ENCODE data around the gene NCKIPSD. TPM values are rescaled to one million over a fixed set of nuclear protein-coding genes. Genes with fewer than 3 reads are reported as not detected.

The NCKIPSD gene
- total and polyA plus RNA-seq, 2 donors (not counting 3 experiments of a cell fraction or from before 2014, with no cell fraction given), result 12.8 to 19.1 TPM

- no peaks in the 10 kb centered on the region for H3K9me3 ChIP-seq (replicated peaks; ENCODE audit: control insufficient read depth, insufficient read depth, low read length)
- ChIA-PET POLR2A (no interaction called here), CTCF (no interaction called here)
- TF ChIP-seq FOS (IDR thresholded peaks at IDR 0.05; ENCODE audit: borderline replicate concordance, insufficient read depth, low read length) (no peak), MYC (IDR thresholded peaks at IDR 0.05; ENCODE audit: low read depth, low read length) (no peak), GATA2 (IDR thresholded peaks at IDR 0.05; ENCODE audit: insufficient read depth, insufficient read length, low read depth, low read length) (no peak), EZH2 (IDR thresholded peaks at IDR 0.05; ENCODE audit: borderline replicate concordance, low read depth, low read length, severe bottlenecking) (no peak), POLR2AphosphoS5 (IDR thresholded peaks at IDR 0.05; ENCODE audit: insufficient read depth, low read depth, low read length) (no peak), CTCF (IDR thresholded peaks at IDR 0.05; ENCODE audit: extremely low read depth in 1 of 2, insufficient read depth in 1 of 2, low read depth in 1 of 2, low read length in 2 of 2) (no peak), JUN (IDR thresholded peaks at IDR 0.05; ENCODE audit: borderline replicate concordance, insufficient read depth, insufficient read length, low read depth) (no peak), MAX (IDR thresholded peaks at IDR 0.05; ENCODE audit: insufficient read depth, insufficient read length) (no peak)
- H3K4me1 ChIP-seq (ENCODE audit: control insufficient read depth, extremely low read depth, insufficient read depth, low read length), result peaks cover 3% of the 10 kb centered on the region
- no peak overlapping the region for H2AFZ ChIP-seq (ENCODE audit: low read depth, low read length)
- dilution Hi-C loops (cut with MboI; ENCODE audit: extremely low pct_ligation_motif_present, low sequenced_read_pairs) (no loop called here), intact Hi-C loops (cut with micrococcal nuclease) (no loop called here)
- H3K4me2 ChIP-seq (ENCODE audit: insufficient read depth, low read length), result no peak overlapping the region
- H3K36me3 ChIP-seq (ENCODE audit: control insufficient read depth in 2 of 2, extremely low read depth in 1 of 2, insufficient read depth in 2 of 2, low read length in 2 of 2), result peaks cover 0 to 41% of the 10 kb centered on the region in 2 experiments
- H3K79me2 ChIP-seq (ENCODE audit: control insufficient read depth, insufficient read depth, low read length), result no peaks in the 10 kb centered on the region
- H3K27ac ChIP-seq (ENCODE audit: insufficient read depth, low read depth, low read length), result no peak overlapping the region
- no peaks in the 10 kb centered on the region for H3K9me1 ChIP-seq (replicated peaks; ENCODE audit: control insufficient read depth, extremely low read depth, insufficient read depth, low read length)
- H3K9ac ChIP-seq (replicated peaks; ENCODE audit: extremely low read depth, insufficient read depth, low read length), result no peak overlapping the region
- no TSS peak for BruUV-seq (replicated peaks)
- no peaks in the 10 kb centered on the region for H3K27me3 ChIP-seq (ENCODE audit: control insufficient read depth in 2 of 2, insufficient read depth in 2 of 2, low read length in 2 of 2)
- FAIRE-seq, result no peak
- H3K4me3 ChIP-seq (replicated peaks in 1 of 3; ENCODE audit: insufficient read depth in 1 of 3, low read depth in 1 of 3, low read length in 3 of 3), result no peak overlapping the region
- no peak for DNase-seq (ENCODE audit: low read depth, low spot score)
- no peaks in the 10 kb centered on the region for H4K20me1 ChIP-seq (replicated peaks; ENCODE audit: control insufficient read depth, extremely low read depth, insufficient read depth, low read length)
Observed at GRCh38 chr3:48629894-48630293, 55.8 kb downstream of the NCKIPSD start.

Data from endothelial cell of umbilical vein (primary cell).